AG08395 (cell line): ENCODE measurements around the gene CHERP.
"Not testable (repeated sequence)": the region's sequence is repeated elsewhere in the genome, so short reads cannot be mapped to it uniquely, and the experiment has no call there.

Source experiments
- DNase-seq: peaks from one replicate; pipeline ENCODE4 v3.0.0; 2012; ENCODE audit warnings: mixed read lengths, low spot score

Gene CHERP

GRCh38 chr19:16576690-16577530 is 34.7 kb upstream of the CHERP start:
- no peak for DNase-seq

GRCh38 chr19:16575861-16576689 is 33.8 kb upstream of the CHERP start:
- no peak for DNase-seq

- no peak for DNase-seq
These were observed 33.0 kb upstream of the CHERP start for GRCh38 chr19:16575282-16575681.

- no peak for DNase-seq
These were observed 31.7 kb upstream of the CHERP start for GRCh38 chr19:16573925-16574324.

GRCh38 chr19:16573296-16573695 is 31.1 kb upstream of the CHERP start:
- DNase-seq: no peak

- peak; percentile 99 for DNase-seq
These were observed 30.3 kb upstream of the CHERP start, which contains the start of gene SLC35E1 for GRCh38 chr19:16572332-16573211. SLC35E1 (minus strand) TSS chr19:16572415; CDS start chr19:16572364, 51 bp downstream.

- DNase-seq: peak; percentile 19
These were observed 29.6 kb upstream of the CHERP start for GRCh38 chr19:16571822-16572331.

GRCh38 chr19:16571283-16571682 is 29.0 kb upstream of the CHERP start:
- DNase-seq: peak; percentile 32

GRCh38 chr19:16569609-16570320 is 27.5 kb upstream of the CHERP start:
- DNase-seq: no peak

GRCh38 chr19:16566702-16567101 is 24.5 kb upstream of the CHERP start:
- no peak for DNase-seq

- no peak for DNase-seq
These were observed 23.9 kb upstream of the CHERP start for GRCh38 chr19:16566161-16566560.

- no peak for DNase-seq
These were observed 22.6 kb upstream of the CHERP start for GRCh38 chr19:16564842-16565241.

- no peak for DNase-seq
These were observed 20.4 kb upstream of the CHERP start for GRCh38 chr19:16562608-16563025.

- no peak for DNase-seq
These were observed 19.1 kb upstream of the CHERP start for GRCh38 chr19:16561382-16561781.

- DNase-seq: no peak
These were observed 17.6 kb upstream of the CHERP start for GRCh38 chr19:16559780-16560276.

- DNase-seq: no peak
These were observed 12.5 kb upstream of the CHERP start for GRCh38 chr19:16554776-16555175.

- not testable (repeated sequence) for DNase-seq
These were observed 9.7 kb upstream of the CHERP start for GRCh38 chr19:16551902-16552301.

- DNase-seq: no peak
These were observed 6.7 kb upstream of the CHERP start for GRCh38 chr19:16548956-16549355.

GRCh38 chr19:16544473-16545231 is 2.4 kb upstream of the CHERP start:
- no peak for DNase-seq

- DNase-seq: not testable (repeated sequence)
These were observed 1.5 kb upstream of the CHERP start for GRCh38 chr19:16543734-16544133.
